ENCODE data around the gene NFS1.

DNA sequence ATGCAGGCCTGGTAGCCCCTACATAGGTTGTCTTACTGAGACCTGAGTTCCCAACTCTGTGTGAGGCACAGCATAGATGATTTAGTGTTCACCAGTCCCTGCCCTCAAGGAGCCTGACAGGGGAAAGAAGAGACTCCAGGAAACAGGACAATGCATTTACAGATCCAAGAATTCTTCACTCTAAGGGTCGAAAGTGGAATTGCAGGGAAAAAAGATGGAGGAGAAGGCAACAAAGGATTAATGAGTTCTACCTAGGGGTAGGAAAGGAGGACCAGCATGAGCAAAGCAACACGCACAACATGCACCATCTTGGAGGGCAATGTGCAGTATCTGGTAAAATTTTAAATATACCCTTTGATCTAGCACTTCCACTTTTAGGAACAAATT is 77.6 kb downstream of the NFS1 start:
- TF ChIP-seq CTCF (IDR thresholded peaks at IDR 0.05) (no peak), POLR2A (IDR thresholded peaks at IDR 0.05) (no peak)
